Erythroblast (primary cell): ENCODE measurements around the gene TENT4B.

Experiments
- GATA1 ChIP-seq: IDR thresholded peaks from 2 replicates; pipeline ENCODE4 v1.6.1; 2011; ENCODE audit warnings: low read depth, mild to moderate bottlenecking, control low read depth, low read length, moderate library complexity
- POLR2A ChIP-seq: IDR thresholded peaks from 2 replicates; pipeline ENCODE4 v1.6.1; 2011; ENCODE audit warnings: mild to moderate bottlenecking, low read length

DNA sequence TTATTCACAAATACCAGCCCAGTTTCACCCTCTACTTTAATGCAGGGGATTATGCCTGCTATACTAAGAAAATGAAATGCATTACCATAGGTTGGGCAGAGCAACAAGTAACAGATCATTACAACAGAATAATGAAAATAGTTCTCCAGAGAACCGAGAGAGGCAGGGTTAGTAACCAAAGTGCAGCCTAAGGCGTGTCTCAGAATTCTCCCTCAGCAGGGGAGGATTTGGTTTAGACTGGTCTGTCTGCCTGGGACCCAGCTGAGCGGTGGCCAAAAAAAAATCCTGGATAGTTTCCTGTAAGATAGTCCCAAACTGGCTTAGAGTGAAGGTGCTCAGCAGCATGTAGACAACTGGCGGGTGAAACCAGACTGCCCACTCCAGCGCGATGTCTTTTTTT, 82.5 kb downstream of the TENT4B start:
- TF ChIP-seq POLR2A (no peak), GATA1 (no peak)
